ENCODE results near the gene HOXC11. TPM values are rescaled to one million over a fixed set of nuclear protein-coding genes. Genes with fewer than 3 reads are reported as not detected.

Gene HOXC11
- total RNA-seq, 1 donor from 2014 or later: not detected

DNA sequence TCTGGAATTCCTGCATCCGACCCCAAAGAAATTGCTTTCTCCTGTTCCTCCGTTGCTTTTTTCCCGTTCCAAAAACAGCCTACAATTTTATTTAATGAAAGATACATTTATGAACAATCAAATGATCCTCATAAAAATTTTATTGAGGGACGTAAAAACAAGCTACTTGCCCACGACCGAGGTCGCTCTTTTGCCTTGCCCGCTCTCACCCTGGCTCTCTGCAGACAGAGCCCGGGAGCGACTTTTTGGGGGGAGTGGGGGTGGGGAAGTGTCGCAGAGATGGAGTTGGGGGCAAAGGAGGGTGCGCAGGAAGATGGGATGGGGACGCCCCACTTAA, 25.9 kb downstream of the HOXC11 start:
- no peak for DNase-seq
- H3K27ac Mint-ChIP-seq (ENCODE audit: unreplicated experiment): no peak overlapping the region
- H3K9me3 Mint-ChIP-seq (ENCODE audit: unreplicated experiment): peaks cover 10% of the 10 kb centered on the region
- no peak overlapping the region for H3K4me3 Mint-ChIP-seq (ENCODE audit: unreplicated experiment)
- TF ChIP-seq, protein P1, sequence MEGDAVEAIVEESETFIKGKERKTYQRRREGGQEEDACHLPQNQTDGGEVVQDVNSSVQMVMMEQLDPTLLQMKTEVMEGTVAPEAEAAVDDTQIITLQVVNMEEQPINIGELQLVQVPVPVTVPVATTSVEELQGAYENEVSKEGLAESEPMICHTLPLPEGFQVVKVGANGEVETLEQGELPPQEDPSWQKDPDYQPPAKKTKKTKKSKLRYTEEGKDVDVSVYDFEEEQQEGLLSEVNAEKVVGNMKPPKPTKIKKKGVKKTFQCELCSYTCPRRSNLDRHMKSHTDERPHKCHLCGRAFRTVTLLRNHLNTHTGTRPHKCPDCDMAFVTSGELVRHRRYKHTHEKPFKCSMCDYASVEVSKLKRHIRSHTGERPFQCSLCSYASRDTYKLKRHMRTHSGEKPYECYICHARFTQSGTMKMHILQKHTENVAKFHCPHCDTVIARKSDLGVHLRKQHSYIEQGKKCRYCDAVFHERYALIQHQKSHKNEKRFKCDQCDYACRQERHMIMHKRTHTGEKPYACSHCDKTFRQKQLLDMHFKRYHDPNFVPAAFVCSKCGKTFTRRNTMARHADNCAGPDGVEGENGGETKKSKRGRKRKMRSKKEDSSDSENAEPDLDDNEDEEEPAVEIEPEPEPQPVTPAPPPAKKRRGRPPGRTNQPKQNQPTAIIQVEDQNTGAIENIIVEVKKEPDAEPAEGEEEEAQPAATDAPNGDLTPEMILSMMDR (IDR thresholded peaks at IDR 0.05; ENCODE audit: partially characterized antibody, unreplicated experiment): no peak
- peaks cover 60% of the 10 kb centered on the region for H3K27me3 Mint-ChIP-seq (ENCODE audit: unreplicated experiment)
- H3K4me1 Mint-ChIP-seq (ENCODE audit: low read depth, unreplicated experiment): no peaks in the 10 kb centered on the region
- H3K36me3 Mint-ChIP-seq (ENCODE audit: unreplicated experiment): no peaks in the 10 kb centered on the region

DNA sequence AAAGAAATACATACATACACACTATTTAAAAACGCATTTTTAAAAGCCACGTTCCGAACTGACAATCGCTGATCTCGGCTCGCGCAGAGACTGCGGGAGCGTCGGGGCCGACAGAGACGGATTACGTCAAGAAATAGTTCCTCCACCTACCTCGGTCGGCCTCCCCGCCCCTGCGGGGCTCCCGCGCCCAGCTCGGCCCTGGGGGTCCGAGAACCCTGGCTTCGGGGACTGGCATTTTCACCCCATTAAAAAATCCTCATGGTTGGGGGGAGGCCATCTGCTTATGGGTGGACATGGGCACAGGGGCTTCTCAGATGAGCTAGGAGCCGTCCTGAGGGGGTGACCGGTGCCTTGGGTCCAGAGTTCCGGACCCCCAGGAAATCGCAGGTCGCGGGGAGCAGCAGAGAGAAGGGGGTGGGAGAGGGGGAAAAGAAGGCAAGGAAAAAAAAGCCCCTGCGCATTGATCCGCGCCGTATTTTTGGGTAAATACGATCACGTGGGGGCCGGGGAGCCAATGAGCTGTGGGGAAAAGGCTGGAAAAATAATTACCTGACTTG, 26.7 kb downstream of the HOXC11 start:
- peak; percentile 42 for DNase-seq
- no peaks in the 10 kb centered on the region for H3K4me1 Mint-ChIP-seq (ENCODE audit: low read depth, unreplicated experiment)
- TF ChIP-seq, protein P1 (IDR thresholded peaks at IDR 0.05; ENCODE audit: partially characterized antibody, unreplicated experiment): no peak
- no peaks in the 10 kb centered on the region for H3K36me3 Mint-ChIP-seq (ENCODE audit: unreplicated experiment)
- H3K27me3 Mint-ChIP-seq (ENCODE audit: unreplicated experiment): peaks cover 59% of the 10 kb centered on the region
- H3K27ac Mint-ChIP-seq (ENCODE audit: unreplicated experiment): no peak overlapping the region
- peak overlapping the region; percentile 75 for H3K4me3 Mint-ChIP-seq (ENCODE audit: unreplicated experiment)
- H3K9me3 Mint-ChIP-seq (ENCODE audit: unreplicated experiment): peaks cover 10% of the 10 kb centered on the region

- no peaks in the 10 kb centered on the region for H3K36me3 Mint-ChIP-seq (ENCODE audit: unreplicated experiment)
- no peaks in the 10 kb centered on the region for H3K4me1 Mint-ChIP-seq (ENCODE audit: low read depth, unreplicated experiment)
- no peak within 1 kb of the TSS for H3K27ac Mint-ChIP-seq (ENCODE audit: unreplicated experiment)
- peaks cover 10% of the 10 kb centered on the region for H3K9me3 Mint-ChIP-seq (ENCODE audit: unreplicated experiment)
- H3K27me3 Mint-ChIP-seq (ENCODE audit: unreplicated experiment): peaks cover 57% of the 10 kb centered on the region
- TF ChIP-seq, protein P1 (IDR thresholded peaks at IDR 0.05; ENCODE audit: partially characterized antibody, unreplicated experiment): no peak
- H3K4me3 Mint-ChIP-seq (ENCODE audit: unreplicated experiment): peak within 1 kb of the TSS; percentile 75
- peak; percentile 39 for DNase-seq
Observed at GRCh38 chr12:54000116-54001114, 27.5 kb downstream of the HOXC11 start, which contains the start of gene HOXC9. Gene HOXC9, plus strand, starts transcription at chr12:54000161. Its CDS starts 28 bp downstream, at chr12:54000189.

DNA sequence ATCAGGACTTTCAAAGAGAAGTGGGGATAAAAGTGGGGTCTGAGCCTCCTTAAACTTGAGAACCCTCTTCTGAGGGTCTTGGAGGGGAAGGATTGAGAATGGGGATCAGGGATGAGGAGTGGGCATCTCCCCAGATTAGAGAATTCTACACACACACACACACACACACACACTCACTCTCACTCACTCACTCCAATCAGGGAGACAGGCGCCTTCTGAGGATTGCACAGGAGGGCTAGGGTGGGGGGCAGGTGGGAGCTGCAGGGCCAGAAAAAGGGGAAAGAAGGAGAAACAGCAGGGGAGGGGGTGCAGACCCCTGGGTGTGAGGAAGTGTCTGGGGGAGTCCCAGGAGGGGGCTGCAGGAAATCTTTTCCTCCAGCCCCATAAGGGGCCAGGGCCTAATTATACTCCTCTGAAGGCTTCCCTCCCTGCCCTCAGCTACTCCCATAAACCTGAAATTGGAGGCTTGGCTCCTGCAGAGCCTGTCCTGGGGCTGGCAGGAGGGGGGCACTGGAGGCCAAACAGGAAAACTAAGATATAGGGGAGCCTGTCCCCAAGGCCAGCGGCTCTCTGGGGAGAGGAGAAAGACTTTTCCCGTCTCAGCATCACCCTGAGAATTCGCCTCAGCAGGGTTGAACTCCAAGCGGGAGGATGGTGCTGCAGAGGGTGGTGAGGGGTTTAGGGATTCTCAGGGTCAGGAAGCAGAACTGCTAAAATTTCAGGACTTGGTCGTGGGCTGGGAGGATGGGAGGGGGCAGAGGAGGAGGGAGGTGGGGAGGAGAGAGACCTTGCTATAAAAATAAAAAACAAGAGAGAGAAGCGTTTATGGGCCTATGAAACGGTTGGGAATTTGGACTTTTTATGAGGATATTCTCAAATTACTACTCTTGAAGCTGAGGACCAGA, 28.6 kb downstream of the HOXC11 start:
- Mint-ChIP-seq H3K9me3 (ENCODE audit: unreplicated experiment) (peaks cover 10% of the 10 kb centered on the region), H3K27ac (ENCODE audit: unreplicated experiment) (no peak overlapping the region), H3K36me3 (ENCODE audit: unreplicated experiment) (no peaks in the 10 kb centered on the region), H3K27me3 (ENCODE audit: unreplicated experiment) (peaks cover 60% of the 10 kb centered on the region), H3K4me1 (ENCODE audit: low read depth, unreplicated experiment) (no peaks in the 10 kb centered on the region), H3K4me3 (ENCODE audit: unreplicated experiment) (no peak overlapping the region)
- TF ChIP-seq, protein P1 (IDR thresholded peaks at IDR 0.05; ENCODE audit: partially characterized antibody, unreplicated experiment): no peak
- DNase-seq: no peak

All from glutamatergic neuron (in vitro differentiated cells).